ENCODE measurements around the gene MTCL3.

DNA sequence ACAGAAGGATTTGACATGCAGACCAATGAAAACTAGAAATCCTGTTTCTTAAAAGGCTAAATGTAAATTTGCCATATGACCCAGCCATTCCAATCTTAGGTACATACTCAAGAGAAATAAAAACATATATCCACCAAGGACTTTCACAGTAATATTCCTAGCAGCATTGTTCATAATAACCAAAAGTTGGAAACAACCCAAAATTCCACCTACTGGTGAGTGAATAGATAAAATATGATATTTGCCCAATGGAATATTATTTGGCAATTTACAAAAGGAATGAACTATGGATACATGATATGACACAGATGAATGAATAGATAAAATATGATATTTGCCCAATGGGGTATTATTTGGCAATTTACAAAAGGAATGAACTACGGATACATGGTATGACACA, 22.7 kb downstream of the MTCL3 start:
- TF ChIP-seq CTCF (IDR thresholded peaks at IDR 0.05) (no peak), POLR2A (IDR thresholded peaks at IDR 0.05) (no peak)

Measured in Peyer's patch (tissue), 4 donors.